Activated naive CD8-positive, alpha-beta T cell treated with anti-CD3 and anti-CD28 coated beads for 36 hours (primary cell): Measurements from ENCODE around the gene SPART. TPM values are rescaled to one million over a fixed set of nuclear protein-coding genes. Genes with fewer than 3 reads are reported as not detected.

ENCODE experiments used
- DNase-seq: peaks from one replicate; pipeline ENCODE4 v3.0.0; 2021
- H3K27ac Mint-ChIP-seq: one replicate; pipeline ENCODE4 v1.8.0; 2022; ENCODE audit warnings: mild to moderate bottlenecking, moderate library complexity, mixed read lengths
- H3K27me3 Mint-ChIP-seq: one replicate; pipeline ENCODE4 v1.8.0; 2022; ENCODE audit warnings: mild to moderate bottlenecking, mixed read lengths
- H3K36me3 Mint-ChIP-seq: one replicate; pipeline ENCODE4 v1.8.0; 2021; ENCODE audit warnings: mild to moderate bottlenecking, mixed read lengths
- H3K4me1 Mint-ChIP-seq: one replicate; pipeline ENCODE4 v1.8.0; 2021; ENCODE audit warnings: mixed read lengths
- H3K4me3 Mint-ChIP-seq: one replicate; pipeline ENCODE4 v1.8.0; 2022; ENCODE audit warnings: mild to moderate bottlenecking, moderate library complexity, mixed read lengths
- H3K9me3 Mint-ChIP-seq: one replicate; pipeline ENCODE4 v1.8.0; 2022; ENCODE audit warnings: mixed read lengths
- total RNA-seq, 2 experiments: library from RNA; stranded (reverse); gene quantifications; one replicate each; pipeline ENCODE4 v1.2.3, GENCODE V29; 2021

The SPART gene, protein sequence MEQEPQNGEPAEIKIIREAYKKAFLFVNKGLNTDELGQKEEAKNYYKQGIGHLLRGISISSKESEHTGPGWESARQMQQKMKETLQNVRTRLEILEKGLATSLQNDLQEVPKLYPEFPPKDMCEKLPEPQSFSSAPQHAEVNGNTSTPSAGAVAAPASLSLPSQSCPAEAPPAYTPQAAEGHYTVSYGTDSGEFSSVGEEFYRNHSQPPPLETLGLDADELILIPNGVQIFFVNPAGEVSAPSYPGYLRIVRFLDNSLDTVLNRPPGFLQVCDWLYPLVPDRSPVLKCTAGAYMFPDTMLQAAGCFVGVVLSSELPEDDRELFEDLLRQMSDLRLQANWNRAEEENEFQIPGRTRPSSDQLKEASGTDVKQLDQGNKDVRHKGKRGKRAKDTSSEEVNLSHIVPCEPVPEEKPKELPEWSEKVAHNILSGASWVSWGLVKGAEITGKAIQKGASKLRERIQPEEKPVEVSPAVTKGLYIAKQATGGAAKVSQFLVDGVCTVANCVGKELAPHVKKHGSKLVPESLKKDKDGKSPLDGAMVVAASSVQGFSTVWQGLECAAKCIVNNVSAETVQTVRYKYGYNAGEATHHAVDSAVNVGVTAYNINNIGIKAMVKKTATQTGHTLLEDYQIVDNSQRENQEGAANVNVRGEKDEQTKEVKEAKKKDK
- total RNA-seq: 10 to 100 TPM; 27.5 to 28.9 TPM

DNA sequence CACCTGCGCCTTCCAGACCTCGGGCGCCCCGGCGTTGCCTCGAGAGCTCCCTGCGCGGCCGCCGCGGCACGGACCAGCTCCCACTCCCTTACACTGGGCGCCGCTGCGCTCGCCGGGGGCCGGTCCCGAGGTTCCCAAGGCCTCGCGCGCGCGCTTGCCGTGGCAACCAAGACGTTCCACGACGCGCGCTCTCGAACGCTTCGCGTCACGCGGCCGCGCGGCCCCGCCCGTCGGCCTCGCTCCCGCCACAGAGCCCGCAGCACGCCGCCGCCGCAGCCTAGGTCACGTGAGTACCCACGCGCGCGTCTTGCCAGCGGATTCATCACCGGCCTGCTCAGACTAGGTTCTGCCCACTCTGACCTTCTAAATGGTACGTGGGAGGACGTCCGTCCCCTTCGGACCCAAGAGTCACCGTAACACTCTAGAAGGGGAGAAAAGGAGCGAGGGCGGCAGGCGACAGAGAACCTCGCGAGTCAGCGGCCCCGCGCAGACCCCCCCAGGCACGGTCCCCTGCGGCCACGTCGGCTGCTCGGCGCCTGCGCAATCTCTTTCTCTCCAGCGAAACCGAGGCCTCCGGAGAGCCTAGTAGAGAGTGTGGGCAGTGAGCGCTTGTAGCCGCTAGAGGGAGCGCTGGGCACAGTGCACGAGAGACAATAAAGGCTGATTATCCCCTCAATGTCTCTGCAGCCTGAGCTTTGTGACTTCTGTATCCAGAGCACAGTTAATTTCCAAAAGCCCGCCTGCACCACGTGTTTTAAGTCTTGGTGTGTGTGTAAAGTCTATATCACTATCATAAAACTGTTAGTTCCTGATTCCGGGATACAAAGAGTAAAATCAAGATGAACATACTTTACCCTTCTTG lies at the start of gene SPART:
Gene SPART, minus strand, starts transcription at position 173 of the 862 bp plus-strand sequence. CDS start 10,564 bp downstream, outside the sequence.
- Mint-ChIP-seq H3K36me3 (peaks cover 5% of the 10 kb centered on the region), H3K9me3 (no peaks in the 10 kb centered on the region), H3K27me3 (no peaks in the 10 kb centered on the region), H3K4me1 (peaks cover 37% of the 10 kb centered on the region), H3K4me3 (peak within 1 kb of the TSS; percentile 88), H3K27ac (peak within 1 kb of the TSS; percentile 91)
- peak; percentile 88 for DNase-seq

DNA sequence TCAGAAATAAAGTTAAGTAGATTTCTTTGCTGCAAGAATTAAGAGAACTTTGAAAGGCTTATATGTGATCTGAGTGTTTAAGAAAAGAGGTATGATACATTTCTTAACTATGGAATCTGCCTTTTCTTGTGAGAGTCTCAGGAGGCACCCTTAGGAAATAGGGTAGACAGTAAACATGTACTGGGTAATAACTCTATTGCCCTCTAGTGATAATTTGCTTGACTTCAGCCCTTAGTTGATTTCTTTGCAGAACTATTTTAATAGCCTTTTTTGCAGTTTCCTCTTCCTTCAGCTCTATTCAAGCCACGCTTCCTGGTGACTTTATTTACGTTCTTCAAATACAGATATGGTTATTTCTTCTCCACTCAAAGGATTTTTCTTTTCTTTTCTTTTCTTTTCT lies 49.1 kb upstream of the SPART start:
- H3K27me3 Mint-ChIP-seq: peaks cover 4% of the 10 kb centered on the region
- H3K27ac Mint-ChIP-seq: no peak overlapping the region
- no peaks in the 10 kb centered on the region for H3K4me1 Mint-ChIP-seq
- H3K4me3 Mint-ChIP-seq: no peak overlapping the region
- DNase-seq: no peak
- no peaks in the 10 kb centered on the region for H3K36me3 Mint-ChIP-seq
- H3K9me3 Mint-ChIP-seq: peaks cover 3% of the 10 kb centered on the region

DNA sequence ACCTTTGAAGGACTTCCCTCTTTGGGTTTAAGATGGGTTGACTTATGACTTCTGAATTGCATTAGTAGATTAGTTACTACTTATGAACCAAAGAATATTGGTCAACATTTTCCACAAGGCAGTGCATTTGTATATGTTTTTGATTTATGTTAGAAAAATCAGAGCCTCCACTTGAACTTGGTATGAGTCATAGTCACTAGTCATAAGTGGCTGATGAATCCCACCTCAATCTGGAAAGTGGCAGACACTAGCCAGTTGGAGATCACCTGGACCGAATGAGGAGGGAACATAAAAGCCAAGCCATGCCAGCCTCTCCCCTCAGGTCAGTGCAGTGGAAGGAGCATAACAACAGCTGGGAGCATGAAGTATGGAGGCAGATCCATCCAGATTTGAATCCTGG lies 39.3 kb upstream of the SPART start:
- no peaks in the 10 kb centered on the region for H3K4me1 Mint-ChIP-seq
- DNase-seq: no peak
- H3K27ac Mint-ChIP-seq: no peak overlapping the region
- H3K4me3 Mint-ChIP-seq: no peak overlapping the region
- no peaks in the 10 kb centered on the region for H3K36me3 Mint-ChIP-seq
- peaks cover 14% of the 10 kb centered on the region for H3K27me3 Mint-ChIP-seq
- H3K9me3 Mint-ChIP-seq: no peaks in the 10 kb centered on the region

DNA sequence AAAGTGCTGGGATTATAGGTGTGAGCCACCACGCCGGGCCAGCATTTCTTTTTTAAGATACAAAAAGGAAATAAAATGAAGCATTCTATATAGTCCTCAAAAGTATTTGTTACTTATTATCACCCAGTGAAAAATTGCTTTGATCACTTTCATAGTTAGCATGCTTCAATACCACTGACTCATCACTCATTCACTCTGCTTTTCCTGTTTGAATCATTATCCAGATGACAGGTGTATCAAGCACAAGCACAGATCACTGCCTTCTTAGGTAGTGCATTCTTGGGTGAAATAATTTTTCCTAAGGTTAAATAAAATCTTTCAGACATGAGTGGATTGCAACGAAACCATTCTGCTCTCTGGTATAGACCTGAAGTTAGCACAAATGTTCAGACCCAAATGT lies 35.8 kb upstream of the SPART start:
- no peaks in the 10 kb centered on the region for H3K4me1 Mint-ChIP-seq
- H3K36me3 Mint-ChIP-seq: no peaks in the 10 kb centered on the region
- H3K27ac Mint-ChIP-seq: no peak overlapping the region

DNA sequence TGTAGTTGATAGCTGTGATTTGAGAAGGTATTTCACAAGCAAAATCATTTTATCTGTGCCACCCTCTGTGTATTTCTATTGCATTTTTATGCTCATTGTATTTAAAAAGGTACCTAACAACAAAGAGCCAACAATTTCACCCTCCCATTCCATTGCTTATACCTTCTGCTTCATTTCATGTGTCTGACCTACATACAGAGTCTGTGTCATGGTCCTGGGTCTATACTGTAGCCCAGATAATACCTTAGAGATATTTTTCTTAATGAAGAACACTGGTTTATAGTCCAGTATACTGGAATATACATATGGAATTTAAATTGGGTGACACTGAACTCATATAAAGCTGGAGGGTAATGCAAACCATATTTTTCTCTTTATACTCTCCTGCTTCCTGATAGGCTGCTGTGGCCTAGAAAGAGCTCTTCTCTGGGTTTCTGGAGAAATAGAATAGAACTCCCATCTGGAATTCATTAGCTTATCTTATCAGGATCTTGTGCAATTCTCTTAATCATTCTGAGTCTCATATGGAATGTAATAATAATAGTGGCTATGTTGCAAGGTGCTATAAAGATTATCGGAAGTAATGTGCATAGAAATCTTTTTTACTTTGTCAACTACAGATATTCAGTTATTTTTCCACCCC lies 31.8 kb upstream of the SPART start:
- Mint-ChIP-seq H3K4me1 (no peaks in the 10 kb centered on the region), H3K27ac (no peak overlapping the region), H3K27me3 (no peaks in the 10 kb centered on the region)

More for the DNA sequence above, 35.8 kb upstream of the SPART start:
- H3K27me3 Mint-ChIP-seq: peaks cover 14% of the 10 kb centered on the region
- no peaks in the 10 kb centered on the region for H3K9me3 Mint-ChIP-seq
- H3K4me3 Mint-ChIP-seq: no peak overlapping the region
- no peak for DNase-seq

DNA sequence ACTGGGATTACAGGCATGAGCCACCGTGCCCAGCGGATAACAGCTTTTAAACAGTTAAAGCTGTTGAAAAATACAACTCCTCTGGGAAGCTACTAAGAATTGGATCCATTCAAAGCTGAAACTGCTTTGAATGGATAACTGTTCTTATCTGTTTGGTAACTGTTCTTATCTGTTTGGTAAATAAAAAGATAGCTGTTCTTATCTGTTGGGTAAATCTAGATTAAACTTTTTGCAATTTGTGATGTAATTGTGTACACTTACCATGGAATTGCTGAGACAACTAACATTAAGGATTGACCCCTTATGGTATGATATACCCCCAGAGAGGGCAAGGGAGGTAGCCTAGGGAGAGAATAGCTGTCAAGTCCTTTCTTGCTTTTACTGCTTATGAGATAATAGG lies 27.9 kb upstream of the SPART start:
- no peaks in the 10 kb centered on the region for H3K4me1 Mint-ChIP-seq
- no peaks in the 10 kb centered on the region for H3K9me3 Mint-ChIP-seq
- H3K36me3 Mint-ChIP-seq: no peaks in the 10 kb centered on the region
- H3K4me3 Mint-ChIP-seq: no peak overlapping the region
- no peaks in the 10 kb centered on the region for H3K27me3 Mint-ChIP-seq
- no peak for DNase-seq
- no peak overlapping the region for H3K27ac Mint-ChIP-seq

More for the DNA sequence above, 31.8 kb upstream of the SPART start:
- Mint-ChIP-seq H3K4me3 (no peak overlapping the region), H3K36me3 (no peaks in the 10 kb centered on the region), H3K9me3 (no peaks in the 10 kb centered on the region)
- DNase-seq: no peak

DNA sequence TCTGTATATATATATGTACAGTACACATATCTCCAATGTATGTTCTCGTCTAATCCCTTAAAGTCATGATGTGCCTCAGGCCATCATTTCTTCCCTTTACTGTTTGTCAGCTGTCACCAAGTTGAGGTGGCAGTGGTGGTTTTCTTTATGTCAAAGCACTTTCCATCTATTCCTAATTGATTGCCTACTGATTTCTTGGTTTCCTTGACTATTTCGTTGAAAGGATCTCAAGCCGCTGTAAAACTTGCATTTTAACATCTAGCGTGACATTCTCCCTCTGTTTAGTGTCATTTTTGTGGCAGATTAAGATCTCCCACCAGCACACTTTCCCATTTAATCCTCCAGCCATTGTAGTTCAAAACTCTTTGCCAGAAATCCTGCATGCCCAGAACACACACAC lies 25.0 kb upstream of the SPART start:
- H3K4me1 Mint-ChIP-seq: no peaks in the 10 kb centered on the region
- H3K4me3 Mint-ChIP-seq: no peak overlapping the region

DNA sequence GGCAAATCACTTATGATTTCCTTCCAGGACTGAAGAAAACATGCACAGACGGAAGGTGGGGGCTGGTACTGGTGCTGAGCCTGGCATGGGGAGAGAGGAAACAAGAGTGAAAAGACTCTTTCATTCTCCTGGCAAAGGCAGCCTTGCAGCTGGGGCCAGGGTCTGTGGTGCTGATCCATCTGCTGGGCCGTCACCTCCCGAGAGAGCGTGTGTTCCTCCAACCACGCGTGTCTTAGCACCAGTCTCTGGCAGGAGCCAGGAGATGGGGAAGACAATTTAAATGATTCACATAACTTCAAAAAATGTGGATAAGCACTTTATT lies 23.9 kb upstream of the SPART start:
- no peak overlapping the region for H3K27ac Mint-ChIP-seq
- H3K9me3 Mint-ChIP-seq: no peaks in the 10 kb centered on the region
- no peaks in the 10 kb centered on the region for H3K36me3 Mint-ChIP-seq
- no peaks in the 10 kb centered on the region for H3K4me1 Mint-ChIP-seq
- H3K4me3 Mint-ChIP-seq: no peak overlapping the region
- no peaks in the 10 kb centered on the region for H3K27me3 Mint-ChIP-seq
- no peak for DNase-seq

More for the DNA sequence above, 25.0 kb upstream of the SPART start:
- no peaks in the 10 kb centered on the region for H3K9me3 Mint-ChIP-seq
- no peak for DNase-seq
- H3K27me3 Mint-ChIP-seq: no peaks in the 10 kb centered on the region
- H3K36me3 Mint-ChIP-seq: no peaks in the 10 kb centered on the region
- H3K27ac Mint-ChIP-seq: no peak overlapping the region

DNA sequence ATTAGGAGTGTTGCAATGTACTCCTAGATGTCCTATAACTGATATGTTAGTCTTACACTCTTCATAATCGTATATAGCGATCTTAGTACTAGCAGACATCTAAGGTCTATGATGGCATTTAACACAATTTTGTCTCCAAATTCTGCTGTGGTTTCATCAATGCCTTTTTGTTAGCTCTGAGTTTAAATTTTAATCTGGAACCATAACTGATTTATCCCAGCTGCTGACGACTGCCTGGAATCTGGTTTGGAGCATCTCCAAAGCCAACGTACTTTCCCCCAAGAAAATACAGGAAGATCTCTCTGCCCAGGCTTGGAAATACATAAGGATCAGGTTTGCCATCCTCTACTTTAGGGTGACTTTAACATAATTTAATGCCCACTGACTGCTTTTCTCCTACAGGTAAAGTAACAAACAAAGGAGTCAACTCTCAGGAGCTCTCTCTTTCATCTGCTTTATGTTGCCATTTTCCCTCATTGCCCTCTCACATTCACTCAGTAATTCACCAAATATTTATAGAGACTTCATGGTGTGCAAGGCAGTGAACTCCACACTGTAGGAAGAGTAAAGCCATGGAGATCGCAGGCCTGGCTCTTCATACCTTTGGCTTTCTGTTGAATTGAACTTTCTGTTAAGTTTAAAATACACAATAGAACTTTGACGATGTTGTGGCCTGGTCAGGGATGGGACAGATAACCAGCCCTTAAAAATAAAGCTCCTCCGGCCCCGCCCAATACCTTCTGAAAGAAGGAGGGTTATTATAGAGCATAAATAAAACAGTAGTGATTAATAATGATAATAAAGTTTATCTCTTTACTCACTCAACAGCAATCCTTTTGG lies 23.3 kb upstream of the SPART start:
- Mint-ChIP-seq H3K27ac (no peak overlapping the region), H3K4me1 (no peaks in the 10 kb centered on the region), H3K36me3 (no peaks in the 10 kb centered on the region), H3K4me3 (no peak overlapping the region), H3K9me3 (no peaks in the 10 kb centered on the region), H3K27me3 (no peaks in the 10 kb centered on the region)
- no peak for DNase-seq

DNA sequence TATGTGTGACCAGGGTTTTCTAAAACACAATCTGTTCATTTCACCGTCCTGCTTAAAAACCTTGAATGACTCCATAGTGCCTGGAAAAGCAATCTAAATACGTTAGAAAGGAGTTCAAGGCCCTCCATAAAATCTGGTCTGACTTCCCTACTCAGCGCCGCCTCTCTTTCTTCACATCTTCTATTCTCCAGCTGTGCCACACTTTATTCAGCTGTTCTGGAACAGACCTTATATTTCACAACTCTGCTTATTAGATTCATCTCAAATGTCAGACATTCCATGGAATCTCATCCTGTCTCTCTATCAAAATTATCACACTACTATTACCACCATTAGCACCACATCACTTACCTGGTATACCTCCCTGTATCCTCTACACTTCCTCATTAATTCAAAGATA lies 19.8 kb upstream of the SPART start:
- Mint-ChIP-seq H3K9me3 (no peaks in the 10 kb centered on the region), H3K27ac (no peak overlapping the region), H3K27me3 (peaks cover 3% of the 10 kb centered on the region), H3K4me1 (no peaks in the 10 kb centered on the region), H3K36me3 (no peaks in the 10 kb centered on the region), H3K4me3 (no peak overlapping the region)
- no peak for DNase-seq

DNA sequence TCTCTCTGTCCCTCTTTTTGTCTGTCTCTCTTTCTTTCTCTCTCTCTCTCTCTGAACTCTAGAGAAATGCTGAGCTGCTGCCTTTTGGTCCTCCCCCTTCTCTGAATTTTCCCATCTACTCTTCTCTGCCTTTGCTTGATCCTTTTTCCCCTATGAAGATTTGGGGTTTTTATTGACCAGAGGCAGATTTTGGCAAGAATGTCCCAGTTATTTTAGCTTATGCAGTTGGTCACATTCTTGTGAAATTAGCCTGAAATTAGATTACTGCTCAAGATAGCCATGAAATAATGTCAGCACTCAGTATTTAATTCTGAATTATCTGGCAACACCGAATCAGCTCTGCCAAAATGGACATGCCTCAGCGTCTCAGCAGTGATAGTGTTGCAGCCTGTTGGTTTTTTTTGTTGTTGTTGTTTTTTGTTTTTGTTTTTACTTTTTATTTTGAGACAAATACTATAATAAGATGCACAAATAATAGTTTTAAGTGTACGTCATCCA lies 17.2 kb upstream of the SPART start:
- Mint-ChIP-seq H3K4me3 (no peak overlapping the region), H3K27ac (no peak overlapping the region), H3K36me3 (no peaks in the 10 kb centered on the region), H3K4me1 (peaks cover 2% of the 10 kb centered on the region), H3K27me3 (peaks cover 3% of the 10 kb centered on the region), H3K9me3 (no peaks in the 10 kb centered on the region)
- DNase-seq: no peak

DNA sequence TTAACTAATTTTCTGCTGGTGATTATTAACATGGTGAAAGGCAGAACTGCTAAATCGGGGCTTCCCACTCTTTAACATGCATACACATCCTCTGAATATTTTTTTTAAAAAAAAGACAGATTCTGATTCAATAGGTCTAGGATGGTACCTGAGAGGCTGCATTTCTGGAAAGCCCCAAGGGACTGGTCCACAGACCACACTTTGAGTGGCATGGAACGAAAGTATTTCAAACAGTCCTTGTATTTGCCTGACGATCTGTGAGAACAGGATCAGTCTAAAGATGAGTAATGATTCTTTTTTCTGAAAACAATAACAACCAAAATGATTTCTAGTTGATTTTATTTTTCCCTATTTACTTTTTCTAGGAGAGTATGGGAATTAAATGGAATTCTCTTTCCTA lies 16.7 kb upstream of the SPART start:
- no peaks in the 10 kb centered on the region for H3K9me3 Mint-ChIP-seq
- H3K4me3 Mint-ChIP-seq: no peak overlapping the region
- peaks cover 2% of the 10 kb centered on the region for H3K4me1 Mint-ChIP-seq
- no peak for DNase-seq
- H3K27ac Mint-ChIP-seq: no peak overlapping the region
- no peaks in the 10 kb centered on the region for H3K36me3 Mint-ChIP-seq
- peaks cover 3% of the 10 kb centered on the region for H3K27me3 Mint-ChIP-seq

DNA sequence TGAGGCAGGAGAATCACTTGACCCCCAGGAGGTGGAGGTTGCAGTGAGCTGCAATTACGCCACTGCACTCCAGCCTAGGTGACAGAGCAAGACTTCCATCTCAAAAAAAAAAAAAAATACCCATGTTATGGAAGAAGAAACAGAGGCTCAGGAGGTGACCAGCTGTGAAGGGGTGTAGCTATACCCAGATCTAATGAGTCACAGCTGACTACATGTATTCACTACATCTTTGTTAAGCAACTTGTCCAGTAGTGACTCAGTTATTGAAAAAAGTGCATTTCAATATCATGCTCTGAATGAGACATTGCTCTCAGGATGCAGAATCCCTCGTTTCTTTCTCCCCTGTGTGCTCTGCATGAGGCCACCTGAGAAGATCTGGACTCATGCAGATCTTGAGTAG lies 16.1 kb upstream of the SPART start:
- peaks cover 2% of the 10 kb centered on the region for H3K4me1 Mint-ChIP-seq
- DNase-seq: no peak
- H3K36me3 Mint-ChIP-seq: no peaks in the 10 kb centered on the region
- H3K4me3 Mint-ChIP-seq: no peak overlapping the region
- H3K27me3 Mint-ChIP-seq: peaks cover 3% of the 10 kb centered on the region
- no peaks in the 10 kb centered on the region for H3K9me3 Mint-ChIP-seq
- H3K27ac Mint-ChIP-seq: no peak overlapping the region

DNA sequence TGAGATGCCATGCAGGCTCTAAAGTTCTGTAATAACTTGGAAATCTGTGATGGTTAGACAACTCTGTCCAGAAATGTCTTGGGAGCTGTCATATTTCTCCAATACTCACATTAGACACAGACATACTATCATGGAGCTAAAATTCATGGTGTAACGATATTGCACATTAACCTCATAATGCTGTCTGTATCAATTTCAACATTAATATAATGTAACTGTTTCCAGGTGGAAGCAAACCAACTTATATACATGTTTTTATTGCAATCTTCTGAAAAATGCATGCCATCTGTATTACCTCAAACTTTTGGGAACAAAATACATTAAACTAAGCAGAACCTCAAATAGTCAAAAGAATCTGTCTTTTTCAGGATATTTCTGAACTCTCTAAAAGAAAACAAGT lies 14.7 kb upstream of the SPART start:
- no peak overlapping the region for H3K4me3 Mint-ChIP-seq
- peaks cover 2% of the 10 kb centered on the region for H3K4me1 Mint-ChIP-seq
- no peak for DNase-seq
- no peaks in the 10 kb centered on the region for H3K36me3 Mint-ChIP-seq
- no peak overlapping the region for H3K27ac Mint-ChIP-seq
- no peaks in the 10 kb centered on the region for H3K9me3 Mint-ChIP-seq
- peaks cover 3% of the 10 kb centered on the region for H3K27me3 Mint-ChIP-seq
